HG03097 (cell line): ENCODE results near the gene C2CD4B.

Source experiments
- ATAC-seq: cut with Tn5 transposase; IDR thresholded peaks from one replicate; pipeline ENCODE4 v1.9.1; 2021; ENCODE audit not compliant: unreplicated experiment, low FRiP score

Gene C2CD4B

DNA sequence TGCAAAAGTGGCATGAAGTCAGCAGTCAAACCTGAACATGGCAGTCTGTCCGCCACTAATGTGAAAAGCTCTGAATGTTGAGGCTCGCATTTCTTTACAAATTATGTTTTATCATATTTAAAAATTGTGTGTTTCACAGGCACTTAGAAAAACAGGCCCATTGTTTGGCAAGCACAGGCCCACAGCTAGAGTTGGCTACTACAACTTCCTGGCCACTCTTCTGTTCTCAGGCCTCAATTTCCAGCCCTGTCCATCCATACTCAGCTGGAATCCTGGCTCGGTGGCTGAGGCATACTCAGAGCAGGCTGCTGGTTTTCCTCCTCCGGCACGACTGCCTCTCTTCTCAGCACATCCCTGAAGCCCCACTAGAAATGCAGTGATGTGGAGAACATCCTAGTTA, 44.3 kb downstream of the C2CD4B start:
- no peak for ATAC-seq

DNA sequence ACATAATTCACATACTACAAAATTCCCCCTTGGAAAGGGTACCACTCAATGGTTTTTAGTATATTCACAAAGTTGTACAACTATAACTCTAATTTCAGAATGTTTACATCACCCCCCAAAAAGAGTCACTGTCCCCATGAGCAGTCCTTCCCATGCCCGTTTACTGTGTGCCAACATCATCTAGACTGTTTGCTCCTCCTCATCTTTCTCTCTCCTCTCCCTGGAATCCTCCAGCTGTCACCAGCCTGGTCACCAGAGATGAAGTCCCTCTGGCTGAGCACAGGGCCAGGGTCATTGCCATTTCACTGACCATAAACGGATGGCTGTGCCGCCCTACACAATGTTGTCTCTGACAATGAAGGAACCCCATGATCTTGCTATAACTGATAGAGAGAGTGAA, 45.2 kb downstream of the C2CD4B start:
- no peak for ATAC-seq

DNA sequence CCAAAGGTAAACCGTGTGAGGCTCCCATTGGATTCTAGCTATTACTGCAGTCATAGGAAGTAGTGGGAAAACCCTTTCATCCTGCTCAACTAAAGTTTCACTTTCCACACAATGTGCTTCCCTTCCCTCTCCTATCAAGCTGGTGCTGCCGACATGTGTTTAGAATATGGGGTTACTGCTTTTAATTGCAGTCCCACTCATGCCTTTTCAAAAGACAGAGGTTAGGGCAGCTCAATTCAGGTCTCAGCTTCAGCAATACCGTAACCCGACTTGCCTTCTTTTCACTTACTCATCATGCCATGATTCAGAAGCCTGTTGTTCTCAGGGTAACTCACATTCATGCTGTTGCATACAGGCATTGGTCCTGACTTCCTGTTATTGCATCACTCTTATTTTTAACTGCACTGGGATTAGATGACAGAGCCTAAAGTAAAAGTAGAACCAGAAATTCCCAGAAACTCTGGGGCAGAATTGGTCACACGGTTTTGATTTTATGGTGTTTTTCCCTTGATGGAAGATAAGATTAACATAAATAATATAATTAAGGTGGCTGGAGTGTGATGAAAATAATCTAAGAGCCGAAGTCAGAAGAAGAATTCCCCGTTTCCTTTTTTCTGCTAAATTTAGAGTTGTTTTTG, 45.7 kb downstream of the C2CD4B start:
- ATAC-seq, result no peak

DNA sequence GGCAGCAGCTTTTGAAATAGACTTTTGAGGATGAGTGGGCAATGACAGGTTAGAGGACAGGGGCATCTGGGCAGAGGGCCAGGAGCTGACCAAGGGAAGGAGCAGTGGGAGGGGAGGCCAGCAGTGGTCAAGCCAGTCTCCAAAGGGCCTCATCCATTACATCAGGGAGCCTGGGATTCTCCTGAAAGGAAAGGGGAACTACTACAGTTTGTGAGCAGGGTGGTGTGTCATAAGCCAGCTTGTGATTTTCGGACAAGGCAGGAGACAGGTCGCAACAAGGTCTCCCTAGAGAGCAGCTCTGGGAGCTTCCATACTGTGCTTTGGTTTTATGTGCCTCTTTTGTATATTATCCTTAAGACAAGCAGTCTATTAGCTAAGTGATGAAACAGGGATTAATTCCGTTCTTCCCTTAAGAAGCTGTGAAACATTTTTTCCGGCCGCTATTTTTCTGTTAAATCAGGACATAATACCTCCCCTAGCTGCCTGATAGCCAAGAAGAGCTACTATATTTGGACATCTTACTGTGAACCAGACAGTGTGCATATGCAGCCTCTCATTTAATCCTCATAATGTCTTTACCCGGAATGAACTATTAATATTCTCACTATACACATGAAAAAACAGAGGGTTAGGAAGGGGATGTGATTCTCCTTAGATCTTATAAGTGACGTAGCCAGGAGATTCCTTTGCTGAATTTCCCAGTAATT, 46.4 kb downstream of the C2CD4B start:
- no peak for ATAC-seq

DNA sequence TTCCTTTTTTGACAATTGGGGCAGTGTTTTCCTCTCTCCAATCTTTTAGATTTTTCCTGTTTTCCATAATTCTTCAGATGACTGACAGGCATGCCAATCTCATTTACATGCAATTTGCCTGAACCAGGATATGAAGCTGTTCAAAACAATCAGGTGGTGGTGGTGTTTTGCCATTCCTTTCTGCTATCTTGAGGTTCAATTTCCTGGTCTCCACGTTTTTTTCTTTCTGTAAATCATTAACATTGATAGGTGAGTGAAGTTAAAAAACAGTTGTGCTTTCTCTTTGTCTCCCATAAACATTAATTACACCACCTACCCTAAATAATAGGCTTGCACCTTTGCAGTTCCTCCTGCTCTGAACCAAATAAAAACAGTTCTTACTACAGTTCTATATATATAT, 49.2 kb downstream of the C2CD4B start:
- no peak for ATAC-seq
